ENCODE data around the gene DAAM1.
A peak's percentile ranks its signal among the peaks of the same experiment; 100 is the strongest.

DAAM1 gene

DNA sequence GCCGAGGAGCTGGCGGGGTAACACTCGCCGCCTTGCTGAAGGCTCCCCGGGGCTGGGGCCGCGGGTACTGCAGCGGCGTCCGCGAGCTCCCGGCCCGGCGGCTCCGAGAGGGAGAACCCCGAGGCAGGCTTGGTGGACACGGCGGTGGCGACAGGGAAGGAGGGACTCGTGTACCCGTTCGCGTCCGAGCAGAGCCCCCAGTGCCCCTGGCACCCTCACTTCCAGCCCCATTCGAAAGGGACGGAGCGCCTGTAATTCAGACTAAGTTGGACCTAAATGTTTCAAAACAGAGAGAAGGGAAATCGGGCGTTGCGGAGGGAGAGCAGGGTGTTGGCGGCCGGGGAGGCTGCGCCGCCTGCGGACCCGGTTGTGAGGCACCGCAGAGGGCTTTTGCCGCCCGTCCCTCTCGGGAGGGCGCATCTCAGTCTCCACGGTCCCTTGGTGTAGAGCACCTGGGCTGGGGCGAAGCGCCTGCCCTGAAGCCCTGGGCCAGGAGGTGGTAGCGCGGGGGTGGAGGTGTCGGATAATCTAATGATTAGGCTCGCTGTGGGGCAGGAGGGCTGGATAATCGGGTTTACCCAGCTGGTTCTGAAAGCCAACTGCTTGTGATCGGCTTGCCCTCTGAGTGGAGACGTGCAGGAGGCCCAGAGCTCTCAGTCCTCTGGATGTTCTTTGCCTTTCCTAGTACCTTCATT lies 771 bp downstream of the DAAM1 start:
- DNase-seq = peak; percentile 8

DNA sequence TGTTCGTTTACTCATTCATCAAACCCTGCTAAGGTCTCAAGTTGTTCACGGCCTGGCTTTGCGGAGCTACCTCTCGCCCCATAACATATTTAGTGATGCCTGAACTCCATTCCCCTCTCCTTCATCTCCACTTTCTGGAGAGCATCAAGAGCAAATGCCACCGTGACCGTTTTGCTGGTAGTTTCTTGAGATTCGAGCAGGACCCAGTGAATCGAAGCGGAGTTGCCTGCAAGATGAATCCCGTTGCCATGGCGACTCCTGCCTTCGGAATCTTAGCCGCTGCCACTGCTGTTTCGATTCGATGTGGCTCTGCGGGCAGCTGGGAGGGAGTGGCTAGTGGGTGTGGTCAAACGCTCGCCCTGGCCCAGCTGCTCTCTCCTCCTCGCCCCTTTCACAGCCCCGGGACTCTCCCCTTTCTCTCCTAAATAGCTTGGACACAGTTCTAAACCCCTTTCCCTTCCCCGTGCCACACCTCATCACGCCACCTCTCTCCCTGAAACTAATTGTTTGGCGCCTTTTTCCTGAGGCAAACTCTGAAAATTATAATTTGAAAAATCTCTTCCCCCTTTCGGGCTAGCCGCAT lies 1.4 kb downstream of the DAAM1 start:
- peak; percentile 83 for DNase-seq

DNA sequence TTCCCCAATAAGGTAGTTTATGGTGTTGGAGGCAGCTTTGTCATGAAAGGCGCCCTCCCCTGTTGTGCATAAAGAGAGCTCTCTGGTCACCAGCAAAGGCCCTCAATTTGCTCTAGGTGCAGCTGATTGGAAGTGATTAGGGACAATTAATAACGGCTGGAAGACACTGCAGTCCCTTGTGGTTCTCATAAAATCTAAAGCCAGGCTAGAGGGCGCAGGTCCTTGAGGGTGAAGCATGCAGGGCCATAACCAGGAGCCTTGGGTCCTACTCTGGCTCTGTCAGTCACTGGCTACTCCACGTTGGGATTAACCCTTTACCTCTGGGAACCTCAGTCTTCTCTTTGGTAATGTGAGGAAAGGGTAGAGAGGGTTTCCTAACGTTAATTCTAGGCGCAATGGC lies 1.9 kb downstream of the DAAM1 start:
- DNase-seq = no peak

DNA sequence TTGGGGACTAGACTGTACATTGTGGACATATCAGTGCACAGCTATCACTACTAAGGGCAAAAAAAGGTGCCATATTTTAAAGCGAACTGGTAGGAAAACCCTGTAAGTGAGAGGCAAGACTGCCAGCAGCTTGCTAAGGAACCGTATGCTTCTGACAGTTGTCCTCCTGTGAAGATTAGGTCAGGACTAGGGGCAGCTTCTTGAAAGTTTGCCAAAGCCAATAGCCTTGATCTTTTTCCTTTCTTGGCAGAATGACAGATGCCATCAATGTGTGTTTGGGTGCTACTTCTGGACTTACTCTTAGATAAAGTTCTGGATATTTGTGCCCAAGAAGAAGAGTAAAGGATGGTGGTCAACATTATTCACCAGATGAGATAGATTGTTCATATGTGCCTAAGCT lies 7.4 kb downstream of the DAAM1 start:
- no peak for DNase-seq

DNA sequence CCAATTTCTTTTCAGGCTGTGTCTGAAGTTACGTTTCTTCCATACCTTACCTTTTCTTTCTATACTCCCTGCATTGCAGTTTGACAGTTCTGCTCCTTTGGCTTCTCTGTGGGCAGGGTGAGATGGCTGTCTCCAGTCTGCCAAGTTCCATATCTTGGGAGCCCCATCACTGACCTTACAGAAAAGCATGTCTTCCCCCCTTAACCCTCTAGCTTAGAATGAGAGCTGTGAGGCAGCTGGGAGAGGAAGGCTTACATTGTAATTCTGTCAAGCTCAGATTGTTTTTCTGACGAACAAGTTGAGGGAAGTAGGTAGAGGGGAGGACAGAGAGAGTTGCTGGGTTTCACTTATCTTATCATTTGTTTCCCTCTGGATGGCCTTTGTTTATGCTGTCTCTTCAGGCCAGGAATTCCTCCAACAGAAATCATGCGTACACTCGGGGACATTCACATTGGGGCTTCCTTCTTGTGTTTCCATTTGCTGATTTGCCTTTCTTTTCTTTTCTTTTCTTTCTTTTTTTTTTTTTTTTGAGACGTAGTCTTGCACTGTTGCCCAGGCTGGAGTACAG lies 9.3 kb downstream of the DAAM1 start:
- no peak for DNase-seq

DNA sequence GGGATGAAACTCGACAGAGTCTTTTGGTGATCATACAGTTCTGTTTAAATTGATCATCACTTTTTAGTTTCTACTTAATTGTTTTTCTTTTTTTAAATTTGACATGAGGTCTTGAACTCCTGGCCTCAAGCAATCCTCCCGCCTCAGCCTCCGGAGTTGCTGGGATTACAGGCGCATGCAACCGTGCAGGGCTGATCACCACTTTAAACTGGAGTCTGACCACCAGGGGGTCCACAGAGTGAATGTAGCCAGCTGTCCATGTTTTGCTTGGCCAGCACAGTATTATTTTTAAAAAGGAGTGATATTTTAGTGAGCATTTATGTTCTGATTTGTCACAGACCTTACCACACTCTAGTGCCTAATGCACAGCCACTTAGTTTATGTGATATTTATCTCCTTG lies 10.7 kb downstream of the DAAM1 start:
- no peak for DNase-seq

DNA sequence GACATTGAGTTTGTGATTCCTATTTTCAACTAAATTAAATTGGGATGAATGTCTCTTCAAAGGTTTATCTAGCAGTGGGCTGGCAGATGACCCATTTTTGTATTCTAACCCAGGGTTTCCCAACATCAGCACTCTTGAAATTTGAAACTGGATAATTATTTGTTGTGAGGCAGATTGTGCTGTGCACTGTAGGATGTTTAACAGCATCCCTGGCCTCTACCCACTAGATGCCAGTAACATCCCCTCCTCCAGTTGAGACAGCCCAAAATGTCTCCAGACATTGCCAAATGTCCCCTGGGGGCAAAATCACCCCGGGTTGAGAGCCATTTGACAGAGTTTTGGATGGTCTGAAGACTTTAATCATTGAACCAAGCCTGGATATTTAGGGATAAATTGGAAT lies 11.1 kb downstream of the DAAM1 start:
- DNase-seq = no peak

DNA sequence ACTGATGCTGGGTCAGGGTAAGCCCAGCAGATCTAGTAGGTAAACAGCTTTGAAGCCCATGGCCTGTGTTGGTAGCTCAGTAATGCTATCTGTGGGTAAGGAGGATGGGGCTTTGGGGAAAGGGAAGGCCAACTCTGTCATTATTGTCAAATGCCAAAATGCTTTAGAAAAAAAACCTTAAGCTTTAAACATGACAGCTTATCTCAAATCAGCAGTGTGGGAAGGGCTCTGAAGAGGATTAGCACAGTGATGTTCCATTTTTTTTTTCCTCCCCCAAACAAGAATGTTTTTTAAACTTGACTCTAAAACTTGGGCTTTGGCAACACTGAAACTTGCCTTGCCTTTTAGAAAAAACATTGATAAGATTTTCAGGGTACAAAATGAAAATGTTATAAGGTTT lies 11.7 kb downstream of the DAAM1 start:
- no peak for DNase-seq

DNA sequence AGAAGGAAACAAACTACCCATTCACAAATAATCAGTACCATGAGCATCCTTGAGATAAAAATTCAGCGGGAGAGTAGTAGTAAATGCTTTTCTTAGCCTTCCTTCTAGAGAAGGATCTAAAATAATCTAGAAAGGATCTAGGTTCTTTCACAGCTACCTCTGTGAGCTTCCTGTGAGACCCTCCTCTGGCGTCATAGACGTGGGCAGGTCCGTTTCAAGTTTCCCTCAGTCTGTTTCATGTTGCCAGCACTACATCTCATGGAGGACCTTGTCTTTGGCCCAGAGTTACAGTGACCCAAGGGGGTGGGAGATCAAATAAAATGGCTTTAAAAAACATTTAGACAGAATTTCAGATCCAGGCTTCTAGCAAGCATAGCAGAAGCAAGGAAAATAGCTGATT lies 13.6 kb downstream of the DAAM1 start:
- peak; percentile 12 for DNase-seq

DNA sequence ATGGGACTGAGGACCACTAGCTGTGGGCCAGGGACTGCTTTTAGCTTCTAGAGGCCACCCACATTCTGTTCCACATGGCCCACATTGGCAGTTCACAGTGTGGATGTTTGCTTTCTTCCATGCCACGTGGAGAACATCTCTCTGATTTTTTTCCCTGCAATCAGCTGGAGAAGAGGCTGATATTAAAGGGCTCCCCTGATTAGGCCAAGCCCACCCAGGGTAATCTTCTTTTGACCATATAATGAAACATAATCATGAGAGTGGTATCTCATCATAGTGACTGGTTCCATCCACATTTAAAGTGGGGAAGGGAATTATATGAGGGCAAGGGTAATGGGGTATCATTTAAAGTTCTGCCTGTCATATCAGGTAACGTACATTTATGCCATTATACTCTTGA lies 15.8 kb downstream of the DAAM1 start:
- DNase-seq = no peak

DNA sequence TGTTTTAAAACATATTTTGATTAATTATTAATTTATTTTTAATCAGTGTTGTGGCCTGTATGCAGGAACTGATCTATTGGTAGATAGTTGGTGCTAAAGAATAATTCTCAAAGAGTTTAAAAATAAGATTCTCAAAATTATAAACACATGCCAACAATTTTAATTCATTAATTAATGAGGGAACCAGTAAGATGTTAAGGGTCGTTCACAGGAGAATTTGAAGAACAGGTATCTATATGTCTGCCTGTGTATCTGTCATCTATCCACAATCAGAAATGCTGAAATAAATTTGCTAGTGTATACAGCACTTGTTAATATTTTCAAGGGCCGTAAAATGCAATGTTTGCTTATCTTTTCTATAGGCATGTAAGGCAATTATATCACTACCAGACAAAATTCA lies 18.4 kb downstream of the DAAM1 start:
- no peak for DNase-seq

DNA sequence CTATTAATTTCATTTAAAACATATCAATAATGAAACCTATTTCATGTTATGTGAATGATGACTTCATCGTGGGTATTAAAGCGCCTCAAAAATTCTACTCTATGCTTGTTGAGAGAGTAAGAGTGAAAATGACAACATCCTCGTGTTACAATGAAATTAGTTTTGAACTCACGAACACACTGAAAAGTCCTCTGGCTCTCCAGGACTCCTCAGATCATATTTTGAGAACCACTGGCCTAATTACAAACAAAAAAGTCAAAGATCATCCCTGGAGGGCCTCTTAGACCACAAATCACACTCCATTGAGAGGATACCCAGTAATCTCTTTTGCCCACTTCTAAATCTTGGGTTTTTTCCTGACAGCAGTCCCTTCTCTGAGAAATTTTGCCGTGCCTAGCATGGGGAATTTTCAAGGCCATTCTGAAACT lies 19.1 kb downstream of the DAAM1 start:
- DNase-seq = no peak

DNA sequence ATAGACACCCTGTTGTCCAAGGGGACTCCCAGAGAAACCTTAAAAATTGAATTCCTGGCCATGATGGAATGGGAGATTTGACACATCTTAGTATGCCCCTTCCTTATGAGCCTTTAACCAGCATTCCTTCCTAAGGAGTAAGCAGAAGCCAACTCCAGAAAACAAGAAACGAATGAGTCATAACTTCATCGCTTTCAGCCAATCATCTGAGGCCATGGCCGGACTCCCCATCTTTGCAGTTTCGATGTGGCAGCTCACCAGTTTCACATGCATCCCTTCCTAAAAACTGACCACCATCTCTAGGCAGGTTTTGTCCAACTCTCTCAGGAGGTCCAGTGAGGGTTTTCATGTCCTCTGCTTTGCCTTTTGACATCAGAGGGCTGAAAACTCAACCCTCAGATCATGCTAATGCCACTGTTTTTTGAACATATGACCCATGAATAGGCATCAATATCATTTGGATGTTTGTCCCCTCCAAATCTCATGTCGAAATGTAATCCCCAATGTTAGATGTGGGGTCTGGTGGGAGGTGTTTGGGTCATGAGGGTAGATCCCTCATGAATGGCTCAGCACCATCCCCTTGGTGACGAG lies 19.9 kb downstream of the DAAM1 start:
- no peak for DNase-seq

DNA sequence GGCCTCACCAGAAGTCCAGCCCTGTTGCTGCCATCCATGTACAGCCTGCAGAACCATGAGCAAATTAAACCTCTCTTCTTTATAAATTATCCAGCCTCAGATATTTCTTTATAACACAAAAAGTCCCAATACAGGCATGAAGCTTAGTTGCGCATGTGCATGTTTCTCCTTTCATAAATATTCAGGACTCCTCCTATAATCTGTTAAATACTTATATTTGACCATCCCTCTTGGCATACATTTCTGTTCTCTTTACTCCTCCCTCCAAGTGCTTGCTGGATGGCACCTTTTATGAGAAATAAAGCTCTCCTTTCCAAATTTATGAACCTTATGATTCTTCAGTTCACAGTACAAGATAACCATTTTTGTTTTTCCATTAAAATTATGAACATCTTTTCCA lies 20.5 kb downstream of the DAAM1 start:
- DNase-seq = no peak

DNA sequence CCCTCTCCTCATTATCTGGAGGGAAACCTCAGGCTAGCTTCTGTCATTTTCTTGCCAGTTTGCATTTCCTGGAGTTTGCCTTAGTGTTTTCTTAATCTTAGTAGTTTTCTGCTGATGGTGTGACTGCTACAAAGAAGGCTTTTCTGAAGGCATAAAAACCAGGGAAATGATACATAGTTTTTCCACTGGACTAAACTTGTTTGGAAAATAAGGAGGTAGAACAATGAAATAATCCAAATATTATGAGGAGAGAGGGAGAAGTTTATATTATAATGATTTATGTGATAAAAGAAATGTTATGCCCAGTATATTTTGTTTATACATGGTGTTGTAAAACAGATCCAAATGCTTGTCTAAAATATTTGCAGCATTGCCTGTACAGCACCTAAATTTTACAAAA lies 22.2 kb downstream of the DAAM1 start:
- no peak for DNase-seq

DNA sequence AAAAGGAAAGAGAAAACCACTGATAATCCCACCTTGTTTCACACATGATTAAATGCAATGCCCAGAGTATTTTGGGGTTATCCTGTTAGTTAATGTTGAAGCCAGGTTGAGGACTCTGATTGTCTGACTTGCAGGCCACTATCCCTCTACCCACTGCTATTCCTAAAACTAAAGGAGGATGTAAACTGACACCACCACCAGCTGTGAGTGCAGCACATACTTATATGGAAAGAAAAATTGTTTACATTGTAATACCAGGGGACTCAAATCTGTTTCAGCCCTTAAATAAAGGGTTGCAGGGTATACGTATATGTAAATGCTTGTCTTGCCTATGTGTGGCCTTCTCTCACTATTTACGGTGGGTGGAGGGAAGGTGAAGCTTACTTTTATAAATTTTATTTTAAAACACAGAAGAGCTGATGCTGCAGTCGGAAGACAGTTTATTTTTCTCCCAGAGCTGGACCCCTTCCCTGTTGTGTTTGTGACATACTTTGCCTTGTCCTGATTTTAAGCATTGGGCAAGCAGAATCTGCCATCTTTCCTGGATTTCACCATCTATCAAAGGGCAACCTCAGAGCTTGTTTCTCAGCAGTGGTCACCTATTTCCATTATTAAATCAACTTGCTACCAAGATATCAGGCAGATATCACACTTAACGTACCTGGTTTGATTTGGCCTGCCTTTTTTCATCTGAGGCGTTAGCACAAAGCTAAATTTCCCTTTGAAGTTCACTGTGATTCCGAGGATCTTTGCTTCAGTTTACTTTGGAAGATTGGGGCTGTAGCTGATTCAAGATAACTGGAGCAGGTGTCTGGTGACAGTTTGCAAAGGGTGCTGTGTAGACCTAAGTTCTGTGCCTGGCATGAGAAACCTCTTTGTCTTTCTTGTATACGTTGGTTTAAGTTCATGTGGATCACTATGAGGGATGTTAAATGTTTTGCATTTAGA lies 25.2 kb downstream of the DAAM1 start:
- no peak for DNase-seq

DNA sequence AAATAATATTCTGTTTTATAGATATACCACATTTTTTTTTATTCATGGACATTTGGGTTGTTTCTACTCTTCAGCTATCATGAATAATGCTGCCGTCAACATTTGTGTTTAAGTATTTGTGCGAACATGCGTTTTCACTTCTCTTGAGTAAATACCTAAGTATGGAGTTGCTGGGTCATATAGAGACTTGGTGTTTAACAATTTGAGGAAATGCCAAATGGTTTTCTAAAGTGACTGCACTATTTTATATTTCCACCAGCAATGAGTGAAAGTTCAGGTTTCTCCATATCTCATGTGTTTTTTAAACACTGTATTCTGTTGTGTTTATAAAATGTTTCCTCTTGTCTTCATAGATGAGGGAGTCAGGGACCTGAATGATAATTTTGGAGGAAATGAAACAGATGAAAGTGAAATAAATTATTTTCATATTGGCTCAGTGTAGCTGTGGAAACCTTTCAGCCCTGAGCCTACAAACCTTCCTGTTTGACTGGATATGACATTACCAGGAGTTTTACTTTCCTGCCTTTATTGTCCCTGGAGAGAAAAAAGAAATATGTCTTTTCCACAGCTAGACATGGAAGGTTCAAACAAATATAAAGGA lies 26.3 kb downstream of the DAAM1 start:
- DNase-seq = no peak

DNA sequence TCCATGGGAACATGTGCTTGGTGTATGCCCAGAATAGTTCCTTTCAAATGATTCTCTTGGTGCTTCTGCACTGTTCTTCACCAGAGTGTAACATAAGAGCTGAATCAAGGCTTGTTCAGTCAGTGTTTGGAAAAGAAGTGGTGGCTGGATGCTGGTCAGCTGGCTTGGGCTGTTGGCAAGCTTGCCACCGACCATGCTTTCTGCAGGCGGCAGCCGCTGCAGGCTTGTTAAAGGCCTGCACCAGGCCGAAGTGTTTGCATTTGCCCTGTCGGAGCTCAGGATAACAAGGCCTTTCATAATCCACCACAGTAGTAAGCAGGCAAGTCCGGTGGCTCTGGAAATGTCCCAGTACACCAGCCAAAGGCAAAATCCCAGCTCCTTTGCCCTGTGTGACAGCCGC lies 26.9 kb downstream of the DAAM1 start:
- no peak for DNase-seq

DNA sequence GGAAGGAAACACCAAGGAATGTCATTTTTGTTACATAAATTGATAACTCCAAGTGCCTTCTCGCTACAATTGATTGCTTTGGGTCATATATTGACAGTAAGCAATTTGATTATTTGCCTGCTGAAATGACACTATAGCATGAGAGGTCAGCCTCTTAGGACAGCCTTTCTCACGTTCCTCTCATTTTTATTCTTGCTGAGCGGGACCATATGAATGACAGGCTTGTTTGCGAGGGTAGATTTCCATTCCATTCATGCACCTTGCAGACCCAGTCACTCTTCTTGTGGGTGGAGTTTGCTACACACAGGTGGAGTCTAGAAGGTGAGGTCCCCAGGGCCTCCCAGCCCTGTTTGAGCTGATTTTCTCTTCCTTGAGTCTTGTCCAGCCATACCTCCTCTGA lies 27.3 kb downstream of the DAAM1 start:
- no peak for DNase-seq

DNA sequence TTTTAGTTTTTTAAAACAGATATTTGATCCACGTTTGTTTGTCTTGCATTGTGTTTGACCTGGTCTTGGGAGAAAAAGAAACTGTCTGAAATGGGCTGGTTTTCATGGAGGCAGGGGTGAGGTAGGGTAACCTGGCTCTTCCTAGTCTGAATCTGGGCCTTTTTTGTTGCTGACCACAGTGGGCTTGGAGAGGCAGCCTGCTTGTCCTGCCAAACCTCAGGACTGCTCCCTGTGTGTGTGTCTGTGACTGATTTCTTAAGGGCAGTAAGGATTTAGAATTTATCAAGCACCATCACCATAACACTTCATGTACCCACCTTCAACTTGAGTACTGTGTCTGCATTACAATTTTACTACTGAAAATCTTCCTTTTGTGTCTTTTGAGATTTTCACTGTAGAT lies 28.5 kb downstream of the DAAM1 start:
- DNase-seq = no peak

DNA sequence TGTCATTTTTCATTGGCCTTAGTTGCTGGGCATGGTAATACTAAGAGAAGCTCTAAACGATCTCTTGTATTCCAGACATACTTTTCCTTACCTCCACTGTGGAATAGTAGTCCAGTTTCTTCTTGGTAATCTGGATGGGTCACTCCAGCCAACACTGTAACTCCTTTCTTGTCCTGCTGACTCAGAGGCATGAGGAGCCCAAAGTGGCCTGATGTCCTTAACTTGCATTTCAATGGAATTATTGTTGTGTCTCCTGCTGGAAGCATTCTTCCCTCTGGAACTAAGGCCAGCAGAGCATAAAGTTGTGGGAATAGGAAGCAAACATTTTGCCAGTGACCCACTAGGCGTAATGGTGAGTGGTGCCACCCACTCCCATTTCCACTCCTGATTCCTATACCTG lies 33.1 kb downstream of the DAAM1 start:
- no peak for DNase-seq

DNA sequence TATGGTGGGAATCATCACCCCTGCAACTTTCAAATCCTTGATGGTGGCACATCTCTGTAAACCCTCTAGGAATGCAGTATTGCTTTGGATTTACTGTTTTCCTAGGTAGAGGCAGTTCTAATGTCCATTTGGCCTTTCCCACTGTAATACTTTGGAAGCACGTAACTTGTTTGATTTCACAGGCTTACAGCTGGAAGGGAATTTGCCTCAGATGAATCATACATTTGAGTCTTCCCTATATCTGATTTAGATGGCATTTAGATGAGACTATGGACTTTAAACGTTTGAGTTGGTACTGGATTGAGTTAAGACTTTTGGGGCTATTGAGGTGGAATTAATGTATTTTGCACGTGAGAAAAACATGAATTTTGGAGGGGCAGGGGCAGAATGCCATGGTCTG lies 35.9 kb downstream of the DAAM1 start:
- DNase-seq = no peak

DNA sequence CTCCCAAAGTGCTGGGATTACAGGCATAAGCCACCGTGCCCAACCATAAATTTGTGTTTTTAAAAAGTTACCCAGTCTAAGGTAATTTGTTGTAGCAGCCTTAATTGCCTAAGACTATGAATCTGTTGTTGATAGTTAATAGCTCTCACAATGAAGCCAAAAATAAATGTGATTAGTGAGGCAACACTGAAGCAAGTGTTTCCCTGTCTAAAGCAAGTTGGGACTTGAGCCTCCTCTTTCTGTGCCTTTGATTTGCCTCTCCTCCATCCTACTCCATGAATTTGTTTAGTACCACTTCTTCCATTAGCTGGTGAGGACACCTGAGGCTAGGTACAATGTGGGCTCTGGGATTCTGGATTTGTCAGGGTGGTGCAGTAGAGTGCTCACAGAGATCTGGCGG lies 36.8 kb downstream of the DAAM1 start:
- no peak for DNase-seq

Measured in CD4-positive, alpha-beta T cell treated with Interferon gamma for 1 hour (primary cell).